BLaER1 treated with 17β-estradiol and CSF1 and Interleukin-3, amounts not matched to agents 10 nM and 100 nM (cell line): Measurements from ENCODE around the gene CENPV.

ENCODE experiments used
- H3K27ac ChIP-seq, 11 experiments: shearing (Covaris generic); formaldehyde crosslinking; 2 replicates each; pipeline ENCODE4 v1.8.1; 2022
- H3K27me3 ChIP-seq, 11 experiments: shearing (Covaris generic); formaldehyde crosslinking; 2 replicates each; pipeline ENCODE4 v1.8.1; 2022
- H3K36me3 ChIP-seq, 11 experiments: shearing (Covaris generic); formaldehyde crosslinking; 2 replicates each; pipeline ENCODE4 v1.8.1; 2022
- H3K4me1 ChIP-seq, 10 experiments: shearing (Covaris generic); formaldehyde crosslinking; 2 replicates each; pipeline ENCODE4 v1.8.1; 2022
- H3K4me2 ChIP-seq, 11 experiments: shearing (Covaris generic); formaldehyde crosslinking; 2 replicates each; pipeline ENCODE4 v1.8.1; 2022
- H3K4me3 ChIP-seq, 10 experiments: shearing (Covaris generic); formaldehyde crosslinking; 2 replicates each; pipeline ENCODE4 v1.8.1; 2022
- H3K9ac ChIP-seq, 11 experiments: shearing (Covaris generic); formaldehyde crosslinking; 2 replicates each; pipeline ENCODE4 v1.8.1; 2022
- H3K9me3 ChIP-seq, 11 experiments: shearing (Covaris generic); formaldehyde crosslinking; replicated peaks in 1 of 11; 2 replicates each; pipeline ENCODE4 v1.8.1; 2022
- H4K20me1 ChIP-seq, 11 experiments: shearing (Covaris generic); formaldehyde crosslinking; 2 replicates each; pipeline ENCODE4 v1.8.1; 2022
- Cebpa-rat ChIP-seq, 11 experiments: shearing (Covaris generic); IDR thresholded peaks; 2 replicates each; pipeline ENCODE4 v1.8.1; 2022

CENPV gene

GRCh38 chr17:16338391-16338790 is 14.9 kb downstream of the CENPV start:
- Histone ChIP-seq H3K4me3 (no peak overlapping the region), H3K4me2 (no peak overlapping the region), H3K4me1 (no peaks in the 10 kb centered on the region), H3K9ac (no peak overlapping the region), H3K27ac (no peak overlapping the region), H3K27me3 (no peaks in the 10 kb centered on the region), H3K9me3 (no peaks in the 10 kb centered on the region), H4K20me1 (no peaks in the 10 kb centered on the region), H3K36me3 (peaks cover 0 to 13% (median 10%) of the 10 kb centered on the region in 11 experiments; a peak in 11 of 22 replicates)
- no peak for TF ChIP-seq Cebpa-rat (IDR thresholded peaks at IDR 0.05)

GRCh38 chr17:16329519-16330271 is 23.6 kb downstream of the CENPV start:
- Histone ChIP-seq H3K27ac (no peak overlapping the region), H4K20me1 (no peaks in the 10 kb centered on the region), H3K36me3 (peaks cover 15 to 28% (median 22%) of the 10 kb centered on the region in 11 experiments), H3K27me3 (no peaks in the 10 kb centered on the region), H3K4me3 (no peak overlapping the region), H3K9ac (no peak overlapping the region), H3K4me2 (peak overlapping the region in 1 of 11 experiments; percentile 19; a peak in 2 of 22 replicates), H3K9me3 (no peaks in the 10 kb centered on the region), H3K4me1 (peaks cover 0 to 16% (median 0%) of the 10 kb centered on the region in 10 experiments; a peak in 7 of 20 replicates)
- no peak for TF ChIP-seq Cebpa-rat (IDR thresholded peaks at IDR 0.05)

- TF ChIP-seq Cebpa-rat (IDR thresholded peaks at IDR 0.05) = no peak
These were observed 24.3 kb downstream of the CENPV start for GRCh38 chr17:16328997-16329396.

GRCh38 chr17:16327018-16327417 is 26.3 kb downstream of the CENPV start:
- no peak overlapping the region for H3K9ac ChIP-seq
- H3K4me2 ChIP-seq = no peak overlapping the region
- H3K4me1 ChIP-seq = peaks cover 0 to 18% (median 0%) of the 10 kb centered on the region in 10 experiments; a peak in 7 of 20 replicates
- H3K9me3 ChIP-seq = no peaks in the 10 kb centered on the region
- no peaks in the 10 kb centered on the region for H3K27me3 ChIP-seq
- H3K36me3 ChIP-seq = peaks cover 15 to 54% (median 29%) of the 10 kb centered on the region in 11 experiments
- no peak for TF ChIP-seq Cebpa-rat (IDR thresholded peaks at IDR 0.05)
- H3K4me3 ChIP-seq = no peak overlapping the region
- H4K20me1 ChIP-seq = no peaks in the 10 kb centered on the region
- no peak overlapping the region for H3K27ac ChIP-seq

More at GRCh38 chr17:16328997-16329396, 24.3 kb downstream of the CENPV start:
- no peaks in the 10 kb centered on the region for H3K9me3 ChIP-seq
- no peaks in the 10 kb centered on the region for H3K27me3 ChIP-seq
- peak overlapping the region in 3 of 11 experiments; percentile 19 to 38 (median 25); a peak in 4 of 22 replicates for H3K4me2 ChIP-seq
- no peak overlapping the region for H3K4me3 ChIP-seq
- peaks cover 0 to 16% (median 0%) of the 10 kb centered on the region in 10 experiments; a peak in 7 of 20 replicates for H3K4me1 ChIP-seq
- peak overlapping the region in 1 of 11 experiments; percentile 18; a peak in 1 of 22 replicates for H3K9ac ChIP-seq
- peaks cover 15 to 34% (median 27%) of the 10 kb centered on the region in 11 experiments for H3K36me3 ChIP-seq
- no peak overlapping the region for H3K27ac ChIP-seq
- no peaks in the 10 kb centered on the region for H4K20me1 ChIP-seq

GRCh38 chr17:16325964-16326363 is 27.3 kb downstream of the CENPV start:
- no peak overlapping the region for H3K9ac ChIP-seq
- H3K36me3 ChIP-seq = peaks cover 15 to 65% (median 32%) of the 10 kb centered on the region in 11 experiments
- no peak for TF ChIP-seq Cebpa-rat (IDR thresholded peaks at IDR 0.05)
- H3K4me2 ChIP-seq = no peak overlapping the region
- H3K9me3 ChIP-seq = peaks cover 0 to 2% (median 0%) of the 10 kb centered on the region in 11 experiments; a peak in 1 of 22 replicates
- H4K20me1 ChIP-seq = no peaks in the 10 kb centered on the region
- peaks cover 0 to 26% (median 0%) of the 10 kb centered on the region in 10 experiments; a peak in 7 of 20 replicates for H3K4me1 ChIP-seq
- H3K4me3 ChIP-seq = no peak overlapping the region
- H3K27me3 ChIP-seq = no peaks in the 10 kb centered on the region
- no peak overlapping the region for H3K27ac ChIP-seq

- Histone ChIP-seq H3K27me3 (no peaks in the 10 kb centered on the region), H3K9ac (no peak overlapping the region), H3K9me3 (peaks cover 0 to 6% (median 0%) of the 10 kb centered on the region in 11 experiments; a peak in 2 of 22 replicates), H3K4me1 (peaks cover 0 to 16% (median 0%) of the 10 kb centered on the region in 10 experiments; a peak in 4 of 20 replicates), H3K27ac (no peak overlapping the region), H3K4me2 (no peak overlapping the region), H3K36me3 (peaks cover 20 to 90% (median 41%) of the 10 kb centered on the region in 11 experiments), H3K4me3 (no peak overlapping the region), H4K20me1 (no peaks in the 10 kb centered on the region)
- TF ChIP-seq Cebpa-rat (IDR thresholded peaks at IDR 0.05) = no peak
These were observed 30.6 kb downstream of the CENPV start for GRCh38 chr17:16322636-16323035.

GRCh38 chr17:16319969-16320368 is 33.3 kb downstream of the CENPV start:
- TF ChIP-seq Cebpa-rat (IDR thresholded peaks at IDR 0.05) = no peak
- Histone ChIP-seq H4K20me1 (no peaks in the 10 kb centered on the region; a peak in 2 of 22 replicates), H3K36me3 (peaks cover 6 to 80% (median 35%) of the 10 kb centered on the region in 11 experiments; a peak in 19 of 22 replicates), H3K4me2 (no peak overlapping the region), H3K9me3 (peaks cover 0 to 6% (median 0%) of the 10 kb centered on the region in 11 experiments; a peak in 3 of 22 replicates), H3K9ac (no peak overlapping the region), H3K4me3 (no peak overlapping the region), H3K27me3 (peaks cover 0 to 11% (median 3%) of the 10 kb centered on the region in 11 experiments; a peak in 7 of 22 replicates), H3K27ac (no peak overlapping the region), H3K4me1 (peaks cover 0 to 19% (median 0%) of the 10 kb centered on the region in 10 experiments; a peak in 5 of 20 replicates)

GRCh38 chr17:16314859-16315258 is 38.4 kb downstream of the CENPV start:
- peaks cover 9 to 26% (median 17%) of the 10 kb centered on the region in 11 experiments; a peak in 21 of 22 replicates for H3K9me3 ChIP-seq
- TF ChIP-seq Cebpa-rat (IDR thresholded peaks at IDR 0.05) = no peak
- H3K27me3 ChIP-seq = peaks cover 0 to 18% (median 12%) of the 10 kb centered on the region in 11 experiments; a peak in 12 of 22 replicates
- no peak overlapping the region for H3K27ac ChIP-seq
- H3K9ac ChIP-seq = no peak overlapping the region
- H3K4me1 ChIP-seq = peaks cover 0 to 30% (median 17%) of the 10 kb centered on the region in 10 experiments; a peak in 16 of 20 replicates
- peak overlapping the region in 5 of 11 experiments; percentile 1 to 77 (median 64); a peak in 6 of 22 replicates for H3K4me2 ChIP-seq
- peaks cover 0 to 16% (median 0%) of the 10 kb centered on the region in 11 experiments; a peak in 9 of 22 replicates for H4K20me1 ChIP-seq
- peaks cover 14 to 45% (median 27%) of the 10 kb centered on the region in 11 experiments; a peak in 20 of 22 replicates for H3K36me3 ChIP-seq
- H3K4me3 ChIP-seq = no peak overlapping the region

GRCh38 chr17:16314189-16314588 is 39.1 kb downstream of the CENPV start:
- Histone ChIP-seq H3K27me3 (peaks cover 0 to 18% (median 12%) of the 10 kb centered on the region in 11 experiments; a peak in 12 of 22 replicates), H3K36me3 (peaks cover 13 to 46% (median 26%) of the 10 kb centered on the region in 11 experiments; a peak in 20 of 22 replicates), H3K9me3 (peaks cover 9 to 26% (median 16%) of the 10 kb centered on the region in 11 experiments; a peak in 21 of 22 replicates), H3K4me1 (peaks cover 0 to 30% (median 17%) of the 10 kb centered on the region in 10 experiments; a peak in 16 of 20 replicates), H4K20me1 (peaks cover 0 to 16% (median 0%) of the 10 kb centered on the region in 11 experiments; a peak in 9 of 22 replicates), H3K4me2 (peak overlapping the region in 6 of 11 experiments; percentile 54 to 77 (median 67); a peak in 12 of 22 replicates), H3K9ac (no peak overlapping the region), H3K4me3 (no peak overlapping the region), H3K27ac (no peak overlapping the region)
- TF ChIP-seq Cebpa-rat (IDR thresholded peaks at IDR 0.05) = no peak
